NCI-H1105 (cell line): ENCODE measurements around the gene LDHA.
A peak's percentile ranks its signal among the peaks of the same experiment; 100 is the strongest.
"Not testable (repeated sequence)": the region's sequence is repeated elsewhere in the genome, so short reads cannot be mapped to it uniquely, and the experiment has no call there.

Experiments
- DNase-seq: peaks from one replicate; lab custom pipeline; 2025; lab: John Stamatoyannopoulos, UW

The LDHA gene

DNA sequence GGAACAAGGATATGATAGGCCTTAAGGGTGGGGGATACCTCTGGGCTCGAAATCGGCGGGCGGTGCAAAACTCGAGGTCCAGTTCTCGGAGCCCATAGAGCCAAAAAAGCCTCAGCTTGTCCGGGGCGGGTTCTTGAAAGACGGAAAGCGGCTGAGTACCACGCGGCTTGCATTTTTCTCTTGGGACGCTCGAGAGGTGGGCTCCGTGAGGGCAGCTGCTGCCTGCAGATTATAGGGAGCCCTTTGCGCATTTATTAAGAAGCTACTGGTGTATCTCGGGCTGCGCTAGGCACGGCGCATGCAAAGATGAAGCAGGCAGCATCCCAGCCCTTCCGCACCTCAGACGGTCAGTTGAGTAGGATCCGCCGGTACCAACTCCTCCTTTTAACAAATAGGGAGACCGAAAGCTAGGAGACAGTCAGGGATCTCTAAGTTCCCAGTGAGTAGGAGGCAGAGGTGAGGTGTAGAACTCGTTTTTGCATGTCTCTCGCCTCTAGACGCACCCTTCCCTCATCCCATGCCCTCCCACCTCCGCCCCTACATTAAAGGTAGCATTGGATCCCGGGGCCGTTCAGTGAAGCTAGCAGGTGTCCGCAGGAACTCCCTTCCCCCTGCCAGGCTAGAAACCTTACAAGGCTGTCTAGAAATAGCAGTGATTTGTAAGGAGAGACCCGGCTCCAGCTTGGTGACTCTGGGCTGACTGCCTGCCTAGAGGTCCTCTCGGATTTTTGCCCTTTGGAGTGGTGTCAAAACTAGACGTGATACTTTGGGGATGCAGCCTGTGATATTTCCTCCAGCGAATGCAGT lies 768 bp downstream of the LDHA start:
- no peak for DNase-seq

DNA sequence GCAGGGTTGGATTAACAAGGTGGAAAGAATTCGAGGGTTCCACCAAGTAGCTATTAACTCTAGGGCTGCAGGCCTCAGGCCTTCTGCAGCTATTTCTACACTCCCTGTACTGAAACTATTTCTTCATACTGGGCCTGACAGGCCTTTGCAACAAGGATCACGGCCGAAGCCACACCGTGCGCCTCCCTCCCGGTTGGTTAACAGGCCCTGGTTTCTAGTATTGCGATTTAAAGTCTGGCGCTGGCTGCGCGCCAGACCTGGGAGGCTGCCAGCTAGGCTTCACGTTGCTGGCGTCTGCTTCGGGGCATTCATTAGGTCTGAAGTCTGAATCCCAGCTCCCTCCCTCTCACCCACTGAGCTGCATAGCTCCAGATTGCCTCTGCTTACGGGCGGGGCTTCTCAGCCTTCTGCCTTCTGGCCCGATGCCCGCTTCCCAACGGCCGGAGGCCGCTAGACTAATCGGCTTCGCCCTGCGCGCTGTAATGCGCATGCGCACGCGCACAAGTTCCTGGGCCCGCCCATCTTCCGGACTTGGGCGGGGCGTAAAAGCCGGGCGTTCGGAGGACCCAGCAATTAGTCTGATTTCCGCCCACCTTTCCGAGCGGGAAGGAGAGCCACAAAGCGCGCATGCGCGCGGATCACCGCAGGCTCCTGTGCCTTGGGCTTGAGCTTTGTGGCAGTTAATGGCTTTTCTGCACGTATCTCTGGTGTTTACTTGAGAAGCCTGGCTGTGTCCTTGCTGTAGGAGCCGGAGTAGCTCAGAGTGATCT lies 1.6 kb downstream of the LDHA start:
- peak; percentile 99 for DNase-seq

DNA sequence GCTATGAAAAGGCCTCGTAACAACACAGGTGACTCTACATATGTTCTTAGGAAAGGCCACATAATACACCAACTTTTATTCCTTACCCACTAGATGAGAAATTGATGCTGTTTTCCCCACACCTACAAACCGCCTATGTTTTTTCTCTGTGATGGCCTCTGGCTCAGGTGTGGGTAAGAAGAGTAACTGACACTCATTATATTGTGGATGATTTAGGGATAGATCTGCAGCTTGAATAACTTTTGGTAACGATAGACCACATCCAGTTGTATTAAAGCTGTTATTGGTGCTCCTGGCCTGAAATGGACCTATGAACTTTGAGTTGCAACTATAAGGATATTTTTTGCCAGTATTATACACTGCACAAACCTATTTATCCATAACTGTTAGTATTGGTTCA lies 3.6 kb downstream of the LDHA start:
- DNase-seq: no peak

DNA sequence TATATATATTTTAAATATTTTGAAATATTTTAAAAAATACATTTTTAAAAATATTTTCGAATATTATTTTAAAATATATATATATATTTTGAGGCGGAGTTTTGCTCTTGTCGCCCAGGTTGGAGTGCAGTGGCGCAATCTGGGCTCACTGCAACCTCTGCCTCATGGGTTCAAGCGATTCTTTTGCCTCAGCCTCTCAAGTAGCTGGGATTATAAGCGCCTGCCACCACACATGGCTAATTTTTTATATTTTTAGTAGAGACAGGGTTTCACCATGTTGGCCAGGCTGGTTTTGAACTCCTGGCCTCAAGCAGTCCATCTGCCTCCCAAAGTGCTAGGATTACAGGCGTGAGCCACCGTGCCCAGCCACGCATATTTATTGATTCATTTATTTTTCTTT lies 6.7 kb downstream of the LDHA start:
- not testable (repeated sequence) for DNase-seq

DNA sequence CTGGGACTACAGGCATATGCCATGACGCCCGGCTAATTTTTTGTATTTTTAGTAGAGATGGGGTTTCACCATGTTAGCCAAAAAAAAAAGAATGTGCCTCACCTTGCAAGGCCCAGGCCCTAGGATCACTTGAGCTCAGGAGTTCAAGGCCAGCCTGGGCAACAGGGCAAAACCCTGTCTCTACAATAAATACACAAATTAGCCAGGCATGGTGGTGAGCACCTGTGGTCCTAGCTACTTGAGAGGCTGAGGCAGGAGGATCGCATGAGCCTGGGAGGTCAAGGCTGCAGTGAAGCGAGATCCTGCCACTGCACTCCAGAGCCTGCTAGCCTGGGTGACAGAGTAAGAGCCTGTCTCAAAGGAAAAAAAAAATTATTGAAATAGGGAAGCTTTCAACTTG lies 9.7 kb downstream of the LDHA start:
- no peak for DNase-seq

DNA sequence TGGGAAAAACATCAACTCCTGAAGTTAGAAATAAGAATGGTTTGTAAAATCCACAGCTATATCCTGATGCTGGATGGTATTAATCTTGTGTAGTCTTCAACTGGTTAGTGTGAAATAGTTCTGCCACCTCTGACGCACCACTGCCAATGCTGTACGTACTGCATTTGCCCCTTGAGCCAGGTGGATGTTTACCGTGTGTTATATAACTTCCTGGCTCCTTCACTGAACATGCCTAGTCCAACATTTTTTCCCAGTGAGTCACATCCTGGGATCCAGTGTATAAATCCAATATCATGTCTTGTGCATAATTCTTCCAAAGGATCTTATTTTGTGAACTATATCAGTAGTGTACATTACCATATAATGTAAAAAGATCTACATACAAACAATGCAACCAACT lies 13.0 kb downstream of the LDHA start:
- not testable (repeated sequence) for DNase-seq

DNA sequence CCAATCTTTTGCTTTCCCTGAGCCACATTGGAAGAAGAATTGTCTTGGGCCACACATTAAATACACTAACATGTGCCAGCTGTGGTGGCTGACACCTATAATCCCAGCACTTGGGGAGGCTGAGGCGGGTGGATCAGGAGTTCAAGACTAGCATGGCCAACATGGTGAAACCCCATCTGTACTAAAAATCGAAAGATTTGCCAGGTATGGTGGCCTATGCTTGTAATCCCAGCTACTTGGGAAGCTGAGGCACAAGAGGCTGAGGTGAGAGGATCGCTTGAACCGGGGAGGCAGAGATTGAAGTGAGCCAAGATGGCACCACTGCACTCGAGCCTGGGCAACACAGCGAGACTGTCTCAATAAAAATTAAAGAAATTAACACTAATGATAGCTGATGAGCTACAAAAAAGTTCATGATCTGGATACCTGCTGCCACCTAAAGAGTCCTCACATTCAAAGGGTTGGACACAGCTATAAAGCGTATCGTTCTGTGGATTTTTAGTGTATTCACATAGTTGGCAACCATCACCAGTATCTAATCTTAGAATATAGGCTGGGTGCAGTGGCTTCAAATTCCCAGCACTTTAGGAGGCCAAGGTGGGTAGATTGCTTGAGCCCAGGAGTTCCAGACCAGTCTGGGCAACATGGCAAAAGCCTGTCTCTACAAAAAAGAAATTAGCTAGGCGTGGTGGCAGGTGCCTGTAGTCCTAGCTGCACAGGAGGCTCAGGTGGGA lies 14.4 kb downstream of the LDHA start:
- DNase-seq: no peak

DNA sequence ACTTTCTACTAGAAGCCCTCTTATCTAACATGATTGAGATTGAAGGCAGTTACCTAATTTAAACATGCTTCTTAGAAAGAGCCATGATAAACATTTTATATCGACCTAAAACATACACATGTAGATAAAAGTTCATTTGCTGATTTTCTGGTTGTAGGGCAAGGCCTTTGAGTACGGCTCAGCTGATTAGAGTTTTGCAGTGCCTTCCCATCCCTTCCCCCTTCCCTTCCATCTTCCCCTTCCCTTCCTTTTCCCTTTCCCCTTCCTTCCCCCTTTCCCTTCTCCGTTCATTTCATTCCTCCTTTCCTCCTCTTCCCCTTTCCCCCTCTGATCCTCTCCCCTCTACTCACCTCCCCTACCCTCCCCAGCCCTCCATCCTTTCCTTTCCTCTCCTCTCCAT lies 22.1 kb downstream of the LDHA start:
- no peak for DNase-seq

DNA sequence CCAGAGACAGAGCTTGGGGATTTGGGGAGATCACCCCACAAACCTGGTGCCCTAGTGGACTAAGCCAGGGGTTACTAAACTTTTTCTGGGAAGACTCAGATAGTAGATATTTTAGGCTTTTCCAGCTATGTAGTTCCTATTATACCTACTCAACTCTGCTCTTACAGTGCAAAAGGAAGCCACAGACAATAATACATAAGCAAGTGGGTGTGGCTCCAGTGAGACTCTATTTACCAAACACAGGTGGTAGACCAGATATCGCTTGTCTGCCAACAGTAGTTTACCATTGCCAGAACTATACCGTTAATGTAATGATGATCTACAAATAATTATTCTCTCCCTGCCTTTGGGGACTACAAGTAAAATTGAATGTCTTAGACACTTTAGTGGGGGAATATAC lies 24.7 kb downstream of the LDHA start:
- no peak for DNase-seq

DNA sequence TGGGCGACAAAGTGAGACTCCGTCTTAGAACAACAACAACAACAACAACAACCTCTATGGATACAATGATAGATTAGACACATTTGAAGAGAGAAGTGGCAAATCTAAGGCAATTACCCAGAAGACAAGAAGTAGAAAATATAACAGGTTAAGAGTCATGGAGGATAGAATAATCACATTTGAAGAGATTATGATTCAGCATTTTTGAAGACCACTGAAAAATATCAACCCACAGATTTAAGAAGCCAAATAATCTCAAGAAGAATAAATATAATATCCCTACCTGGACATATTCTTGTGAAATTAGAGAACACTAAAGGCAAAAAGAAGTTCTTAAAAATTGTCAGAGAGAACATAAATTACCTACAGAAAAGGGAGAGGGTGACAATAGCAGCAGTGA lies 25.7 kb downstream of the LDHA start:
- DNase-seq: no peak

DNA sequence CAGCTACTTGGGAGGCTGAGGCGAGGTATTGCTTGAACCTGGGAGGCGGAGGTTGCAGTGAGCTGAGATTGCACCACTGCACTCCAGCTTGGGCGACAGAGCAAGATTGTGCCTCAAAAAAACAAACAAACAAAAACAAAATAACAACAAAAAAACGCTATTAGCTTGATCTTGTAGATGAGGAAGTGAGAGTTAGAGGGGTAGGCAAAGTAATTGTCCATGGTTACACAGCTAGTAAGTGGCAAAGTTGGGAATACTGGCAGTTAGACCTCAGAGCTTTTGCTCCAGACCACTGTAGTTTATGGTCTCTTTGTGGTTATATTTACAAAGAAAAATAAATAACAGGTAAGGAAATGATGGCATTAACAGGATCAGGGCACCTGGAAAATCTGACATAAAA lies 32.9 kb downstream of the LDHA start:
- no peak for DNase-seq

DNA sequence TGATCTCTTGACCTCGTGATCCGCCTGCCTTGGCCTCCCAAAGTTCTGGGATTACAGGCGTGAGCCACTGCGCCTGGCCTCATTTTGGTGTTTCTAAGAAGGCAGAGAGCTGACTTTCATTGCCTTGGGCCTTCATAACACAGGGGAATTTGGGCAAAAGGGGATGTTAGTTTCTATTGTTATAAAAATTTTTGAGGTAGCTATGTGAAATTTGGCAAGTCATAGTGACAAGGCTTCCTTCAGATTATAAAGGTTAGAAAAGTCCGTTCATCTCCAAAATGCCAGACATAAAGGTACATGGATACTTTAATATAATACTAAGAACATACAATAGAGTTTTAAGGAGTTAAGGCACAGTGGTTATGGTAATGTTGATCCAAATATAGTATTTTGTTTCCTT lies 35.0 kb downstream of the LDHA start:
- DNase-seq: no peak

DNA sequence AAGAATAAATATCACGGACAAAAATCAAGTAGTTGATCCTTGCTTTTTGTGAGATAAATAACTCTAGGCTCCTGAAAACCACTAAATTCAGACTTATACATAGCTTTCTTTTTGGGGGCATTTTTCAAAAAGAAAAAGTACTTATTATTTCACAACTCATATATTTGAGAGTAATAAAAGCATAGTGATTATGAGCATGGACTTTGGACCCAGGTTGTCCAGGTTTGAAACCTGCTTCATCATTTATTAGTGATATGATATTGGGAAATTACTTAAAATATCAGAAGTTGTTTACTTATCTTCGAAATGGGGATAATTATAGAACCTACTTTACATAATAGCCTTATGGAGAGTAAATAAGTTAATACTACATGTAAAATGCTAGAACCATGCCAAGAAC lies 44.3 kb downstream of the LDHA start:
- no peak for DNase-seq

DNA sequence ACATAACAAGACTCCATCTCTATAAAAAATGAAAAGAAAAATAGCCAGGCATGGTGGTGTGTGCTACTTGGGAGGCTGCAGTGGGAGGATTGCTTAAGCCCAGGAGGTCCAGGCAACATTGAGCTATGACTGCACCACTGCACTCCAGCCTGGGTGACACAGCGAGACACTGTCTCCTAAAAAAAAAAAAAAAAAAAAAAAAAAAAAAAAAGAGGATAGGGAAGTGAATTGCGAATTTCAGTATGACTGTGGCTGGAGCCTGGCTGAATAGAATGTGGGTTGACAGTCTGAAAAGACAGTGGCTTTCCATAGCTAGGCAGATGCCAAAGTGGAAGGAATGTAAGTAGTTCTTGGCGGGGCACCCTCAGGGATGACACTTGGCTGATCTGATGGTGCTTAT lies 54.9 kb downstream of the LDHA start:
- no peak for DNase-seq

DNA sequence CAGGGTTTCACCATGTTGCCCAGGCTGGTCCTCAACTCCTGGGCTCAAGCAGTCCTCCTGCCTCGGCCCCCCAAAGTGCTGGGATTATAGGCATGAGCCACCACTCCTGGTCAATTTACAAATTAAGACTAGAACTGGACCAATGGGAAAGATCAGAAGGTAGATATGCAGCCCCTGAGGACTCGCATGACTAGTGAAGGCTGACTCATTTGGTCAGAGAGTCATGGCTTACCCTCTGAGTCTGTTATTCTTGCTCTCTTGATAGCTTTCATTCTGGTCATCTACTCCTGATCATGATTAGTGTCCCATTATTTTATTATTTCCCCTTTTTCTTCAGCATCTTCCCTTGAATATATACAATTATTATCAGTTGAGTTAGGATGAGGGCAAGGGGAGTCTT lies 58.6 kb downstream of the LDHA start:
- no peak for DNase-seq

DNA sequence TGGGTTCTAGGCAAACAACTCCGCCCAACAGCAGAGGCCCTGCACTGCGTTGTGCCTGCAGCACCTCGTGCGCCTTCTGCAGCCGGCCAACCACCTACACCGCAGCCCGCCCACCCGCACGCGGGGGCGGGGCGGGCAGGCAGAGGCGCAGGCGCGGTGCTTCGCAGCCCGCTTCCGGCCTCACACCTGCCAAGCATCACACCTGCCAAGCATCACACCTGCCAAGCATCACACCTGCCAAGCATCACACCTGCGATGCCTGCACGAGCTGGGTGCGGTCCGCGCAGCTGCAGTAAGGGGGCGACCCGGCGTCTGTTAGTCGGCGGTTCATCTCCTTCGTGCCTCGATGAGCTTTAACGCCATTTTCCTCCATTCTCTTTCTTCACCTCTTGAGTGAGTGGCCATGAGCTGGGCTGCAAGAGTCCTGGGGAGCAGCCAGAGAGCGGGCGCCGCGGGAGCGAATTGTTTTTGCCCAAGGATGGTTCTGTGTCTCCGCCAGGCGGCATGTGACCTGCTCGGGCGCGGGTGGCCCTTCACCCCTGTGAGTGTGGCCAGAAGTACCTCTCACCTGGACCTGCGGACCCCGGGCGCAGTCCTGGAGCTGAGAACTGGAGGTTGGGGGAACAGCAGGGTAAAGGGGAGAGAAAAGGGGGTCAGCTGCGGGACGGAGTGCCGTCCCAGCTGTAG lies 61.5 kb downstream of the LDHA start, which contains the start of gene LDHAL6A:
Gene LDHAL6A (plus strand): TSS at position 171 of the 687 bp plus-strand sequence. CDS start 825 bp downstream, outside the sequence.
- DNase-seq: no peak

DNA sequence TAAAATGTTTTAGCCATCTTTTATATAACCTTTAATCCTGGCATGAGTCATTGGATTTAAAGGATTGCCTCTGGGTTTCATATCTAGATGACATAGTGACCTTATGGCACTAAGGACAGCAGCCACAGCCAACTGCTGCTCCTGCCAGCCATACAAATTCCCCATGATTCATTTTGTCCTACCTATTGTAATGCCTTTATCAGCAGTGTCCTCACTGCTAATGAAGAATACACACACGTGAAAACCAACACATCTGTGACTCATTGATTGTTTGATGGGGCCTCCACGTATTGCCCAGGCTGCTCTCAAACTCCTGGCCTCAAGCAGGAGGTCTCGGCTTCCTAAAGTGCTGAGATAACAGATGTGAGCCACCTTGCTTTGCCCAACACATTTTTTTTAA lies 63.1 kb downstream of the LDHA start:
- no peak for DNase-seq
